GM12872 (cell line): ENCODE results near the gene GLIPR1L2.

Experiments used
- CTCF ChIP-seq: IDR thresholded peaks from 3 replicates; pipeline ENCODE4 v1.5.1; 2011; ENCODE audit warnings: low read depth, mild to moderate bottlenecking, low read length, moderate library complexity; ENCODE audit not compliant: insufficient read depth

GLIPR1L2 gene

GRCh38 chr12:75390899-75391538 lies at the start of gene GLIPR1L2:
TSS of gene GLIPR1L2 (plus strand) at chr12:75391089. CDS start at chr12:75391117, 28 bp downstream.
- peak; percentile 93 for TF ChIP-seq CTCF

GRCh38 chr12:75341873-75342272 lies 49.0 kb upstream of the GLIPR1L2 start:
- TF ChIP-seq CTCF: no peak

- TF ChIP-seq CTCF: no peak
Measured at GRCh38 chr12:75345531-75345930, 45.4 kb upstream of the GLIPR1L2 start.

GRCh38 chr12:75349946-75350345 lies 40.9 kb upstream of the GLIPR1L2 start:
- no peak for TF ChIP-seq CTCF

GRCh38 chr12:75350413-75350812 lies 40.5 kb upstream of the GLIPR1L2 start:
- no peak for TF ChIP-seq CTCF

- no peak for TF ChIP-seq CTCF
Measured at GRCh38 chr12:75354011-75354410, 36.9 kb upstream of the GLIPR1L2 start.

GRCh38 chr12:75360920-75361319 lies 30.0 kb upstream of the GLIPR1L2 start:
- no peak for TF ChIP-seq CTCF
